ENCODE measurements around the gene LMO7. TPM values are rescaled to one million over a fixed set of nuclear protein-coding genes. Genes with fewer than 3 reads are reported as not detected.

Gene LMO7
- total and polyA plus RNA-seq, 2 experiments from 2014 or later, result 47.2 to 105 TPM

DNA sequence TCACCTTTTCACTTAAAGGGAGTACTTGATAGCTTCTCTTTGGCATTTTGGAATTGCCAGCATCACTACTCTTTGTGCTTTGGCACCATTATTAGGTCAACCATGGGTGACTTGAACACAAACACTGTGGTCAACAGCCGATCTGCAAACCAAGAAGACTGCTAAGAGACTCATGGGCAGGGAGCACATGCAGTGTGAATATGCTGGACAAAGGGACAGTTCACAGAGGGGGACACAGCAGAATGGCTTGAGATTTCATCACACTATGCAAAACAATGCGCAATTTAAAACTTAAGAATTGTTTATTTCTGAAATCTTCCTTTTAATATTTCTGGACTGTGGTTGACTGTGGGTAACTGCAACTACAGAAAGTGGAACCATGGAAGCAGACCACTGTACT is 64.4 kb downstream of the LMO7 start:
- Histone ChIP-seq H4K20me1 (ENCODE audit: insufficient read depth, poor library complexity, severe bottlenecking) (no peaks in the 10 kb centered on the region), H3K4me3 (no peak overlapping the region), H3K4me1 (ENCODE audit: insufficient read depth) (peaks cover 9% of the 10 kb centered on the region), H3K27me3 (no peaks in the 10 kb centered on the region), H2AFZ (no peak overlapping the region), H3K9me2 (replicated peaks; ENCODE audit: insufficient read depth) (no peaks in the 10 kb centered on the region), H3K9me3 (ENCODE audit: low read depth) (no peaks in the 10 kb centered on the region), H3K27ac (no peak overlapping the region), H3K36me3 (replicated peaks; ENCODE audit: insufficient read depth, low read depth) (no peaks in the 10 kb centered on the region), H3K79me2 (no peaks in the 10 kb centered on the region), H3K4me2 (no peak overlapping the region)
- no peak for TF ChIP-seq EZH2phosphoT487 (IDR thresholded peaks at IDR 0.05; ENCODE audit: low read depth, severe bottlenecking, unreplicated experiment)
- no peak for TF ChIP-seq CTCF (IDR thresholded peaks at IDR 0.05; ENCODE audit: poor library complexity)
- no peak for TF ChIP-seq EZH2 (IDR thresholded peaks at IDR 0.05; ENCODE audit: borderline replicate concordance)
- WGBS (ENCODE audit: low lambda C conversion rate, missing lambda C conversion rate), result 100% methylated on average over 2 of the region's 2 CpGs
- DNase-seq (ENCODE audit: low spot score), result no peak

DNA sequence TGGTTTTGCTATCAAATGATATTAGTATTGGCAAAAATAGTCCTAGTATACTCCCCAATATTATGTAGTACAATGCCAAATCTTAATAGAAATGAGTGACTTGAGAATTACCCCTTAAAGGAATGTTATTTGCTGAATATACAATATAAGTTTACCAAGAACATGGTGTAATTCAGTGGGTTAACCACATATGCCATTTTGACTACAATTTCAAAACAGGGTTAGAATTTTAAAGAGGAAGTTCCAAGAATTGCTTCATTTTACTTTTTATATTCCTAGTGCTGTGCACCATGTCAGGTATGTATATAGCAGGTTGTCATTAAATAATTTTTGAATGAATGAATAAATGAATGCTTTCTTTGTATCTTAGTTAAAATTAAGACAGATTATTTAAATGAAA is 66.3 kb downstream of the LMO7 start:
- TF ChIP-seq EZH2 (IDR thresholded peaks at IDR 0.05; ENCODE audit: borderline replicate concordance) (no peak), EZH2phosphoT487 (IDR thresholded peaks at IDR 0.05; ENCODE audit: low read depth, severe bottlenecking, unreplicated experiment) (no peak), CTCF (IDR thresholded peaks at IDR 0.05; ENCODE audit: poor library complexity) (no peak)
- no peaks in the 10 kb centered on the region for H4K20me1 ChIP-seq (ENCODE audit: insufficient read depth, poor library complexity, severe bottlenecking)
- no peak overlapping the region for H3K4me2 ChIP-seq
- DNase-seq (ENCODE audit: low spot score), result no peak
- peaks cover 9% of the 10 kb centered on the region for H3K4me1 ChIP-seq (ENCODE audit: insufficient read depth)
- no peaks in the 10 kb centered on the region for H3K9me3 ChIP-seq (ENCODE audit: low read depth)
- H3K27me3 ChIP-seq, result no peaks in the 10 kb centered on the region
- H3K9me2 ChIP-seq (replicated peaks; ENCODE audit: insufficient read depth), result no peaks in the 10 kb centered on the region
- no peak overlapping the region for H3K4me3 ChIP-seq
- H3K79me2 ChIP-seq, result no peaks in the 10 kb centered on the region
- H3K27ac ChIP-seq, result no peak overlapping the region
- H2AFZ ChIP-seq, result no peak overlapping the region
- no peaks in the 10 kb centered on the region for H3K36me3 ChIP-seq (replicated peaks; ENCODE audit: insufficient read depth, low read depth)

- Histone ChIP-seq H2AFZ (no peak overlapping the region), H3K4me1 (ENCODE audit: insufficient read depth) (peaks cover 9% of the 10 kb centered on the region), H3K36me3 (replicated peaks; ENCODE audit: insufficient read depth, low read depth) (no peaks in the 10 kb centered on the region), H4K20me1 (ENCODE audit: insufficient read depth, poor library complexity, severe bottlenecking) (no peaks in the 10 kb centered on the region), H3K27me3 (no peaks in the 10 kb centered on the region), H3K9me2 (replicated peaks; ENCODE audit: insufficient read depth) (no peaks in the 10 kb centered on the region), H3K79me2 (no peaks in the 10 kb centered on the region), H3K4me2 (no peak overlapping the region), H3K4me3 (no peak overlapping the region), H3K9me3 (ENCODE audit: low read depth) (no peaks in the 10 kb centered on the region), H3K27ac (no peak overlapping the region)
- no peak for TF ChIP-seq CTCF (IDR thresholded peaks at IDR 0.05; ENCODE audit: poor library complexity)
- no peak for TF ChIP-seq EZH2 (IDR thresholded peaks at IDR 0.05; ENCODE audit: borderline replicate concordance)
- WGBS (ENCODE audit: low lambda C conversion rate, missing lambda C conversion rate), result 94% methylated on average over 2 of the region's 2 CpGs
- DNase-seq (ENCODE audit: low spot score), result no peak
These were observed 67.6 kb downstream of the LMO7 start for GRCh38 chr13:75703769-75704168.
